Measurements from ENCODE around the gene OVCH1. TPM values are rescaled to one million over a fixed set of nuclear protein-coding genes. Genes with fewer than 3 reads are reported as not detected.

Gene OVCH1
- total RNA-seq, 2 experiments from 2014 or later = not detected

DNA sequence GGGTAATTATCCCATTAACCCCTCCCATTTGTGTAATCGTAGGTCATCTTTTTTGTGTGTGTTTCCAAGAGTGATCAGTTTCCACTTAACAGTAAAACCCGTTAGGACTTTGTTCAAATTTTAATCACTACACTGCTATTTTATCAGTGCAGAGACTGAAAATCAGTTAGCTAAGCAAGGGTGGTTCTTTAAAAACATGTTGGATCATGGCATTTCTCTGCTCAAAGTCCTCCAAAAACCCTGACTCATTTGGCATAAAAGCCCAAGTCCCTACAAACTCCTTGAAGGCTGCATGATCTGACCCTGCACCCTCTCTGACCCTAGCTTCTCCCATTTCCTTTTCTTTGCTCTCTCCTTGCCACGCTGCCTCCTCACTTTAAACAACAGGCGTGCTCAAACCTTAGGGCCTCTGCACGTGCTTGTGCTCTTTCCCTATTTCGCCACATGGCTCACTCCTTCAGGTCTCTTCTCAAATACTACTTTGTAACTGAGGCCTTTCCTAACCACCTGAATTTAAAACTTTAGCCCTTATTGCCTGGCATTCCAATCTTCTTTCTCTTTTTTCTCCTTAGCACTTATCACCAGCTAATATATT lies 13.2 kb upstream of the OVCH1 start:
- CTCF ChIA-PET (ENCODE audit: unreplicated experiment) = no interaction called here
- Histone ChIP-seq H3K9me3 (ENCODE audit: low read length) (no peaks in the 10 kb centered on the region), H4K20me1 (ENCODE audit: insufficient read depth, low read length) (no peaks in the 10 kb centered on the region), H3K4me3 (ENCODE audit: low read depth, low read length, poor library complexity, severe bottlenecking) (no peak overlapping the region), H3K9me2 (ENCODE audit: insufficient read depth, low read length) (no peaks in the 10 kb centered on the region), H2AFZ (ENCODE audit: low read length) (no peak overlapping the region), H3K4me2 (ENCODE audit: low read length) (no peak overlapping the region), H3K27ac (ENCODE audit: low read depth, low read length, poor library complexity, severe bottlenecking) (no peak overlapping the region), H3K79me2 (ENCODE audit: insufficient read depth, low read depth, low read length) (no peaks in the 10 kb centered on the region), H3K4me1 (ENCODE audit: insufficient read depth, low read length, poor library complexity, severe bottlenecking) (no peaks in the 10 kb centered on the region), H3K36me3 (ENCODE audit: insufficient read depth, low read length) (no peaks in the 10 kb centered on the region)
- no TSS peak for BruUV-seq (replicated peaks)
- POLR2A ChIA-PET = interaction anchor here (0.7 to 1.2 kb wide), 2 partner anchors 18 to 442 kb away, joined by 3 read pairs; no protein-coding TSS in a partner anchor
- TF ChIP-seq EZH2phosphoT487 (IDR thresholded peaks at IDR 0.05; ENCODE audit: borderline replicate concordance, low read depth, low read length) = no peak
- TF ChIP-seq, protein P1, sequence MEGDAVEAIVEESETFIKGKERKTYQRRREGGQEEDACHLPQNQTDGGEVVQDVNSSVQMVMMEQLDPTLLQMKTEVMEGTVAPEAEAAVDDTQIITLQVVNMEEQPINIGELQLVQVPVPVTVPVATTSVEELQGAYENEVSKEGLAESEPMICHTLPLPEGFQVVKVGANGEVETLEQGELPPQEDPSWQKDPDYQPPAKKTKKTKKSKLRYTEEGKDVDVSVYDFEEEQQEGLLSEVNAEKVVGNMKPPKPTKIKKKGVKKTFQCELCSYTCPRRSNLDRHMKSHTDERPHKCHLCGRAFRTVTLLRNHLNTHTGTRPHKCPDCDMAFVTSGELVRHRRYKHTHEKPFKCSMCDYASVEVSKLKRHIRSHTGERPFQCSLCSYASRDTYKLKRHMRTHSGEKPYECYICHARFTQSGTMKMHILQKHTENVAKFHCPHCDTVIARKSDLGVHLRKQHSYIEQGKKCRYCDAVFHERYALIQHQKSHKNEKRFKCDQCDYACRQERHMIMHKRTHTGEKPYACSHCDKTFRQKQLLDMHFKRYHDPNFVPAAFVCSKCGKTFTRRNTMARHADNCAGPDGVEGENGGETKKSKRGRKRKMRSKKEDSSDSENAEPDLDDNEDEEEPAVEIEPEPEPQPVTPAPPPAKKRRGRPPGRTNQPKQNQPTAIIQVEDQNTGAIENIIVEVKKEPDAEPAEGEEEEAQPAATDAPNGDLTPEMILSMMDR (conservative IDR thresholded peaks at IDR 0.05; ENCODE audit: low read length) = no peak
- intact Hi-C loops (cut with micrococcal nuclease; ENCODE audit: unreplicated experiment) = no loop called here
- DNase-seq (ENCODE audit: low spot score) = no peak

DNA sequence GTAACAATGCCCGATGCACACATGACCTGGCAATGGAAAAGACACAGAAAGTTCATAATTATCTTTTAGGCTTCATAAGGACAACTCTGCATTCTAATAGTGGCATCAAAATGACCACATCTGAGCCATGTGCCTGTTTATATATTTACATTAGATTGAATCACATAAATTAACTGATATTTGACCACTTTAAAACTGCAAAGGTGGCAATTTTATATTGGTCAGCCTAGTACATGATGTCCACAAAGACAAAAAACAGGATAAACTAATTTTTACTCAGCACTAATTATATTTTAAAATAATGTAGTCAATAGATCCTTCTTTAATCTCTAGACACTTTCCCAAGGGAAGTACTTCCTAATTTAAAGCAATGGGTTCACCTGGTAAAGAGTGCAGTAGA lies 12.0 kb upstream of the OVCH1 start:
- H3K27ac ChIP-seq (ENCODE audit: low read depth, low read length, poor library complexity, severe bottlenecking) = no peak overlapping the region
- TF ChIP-seq, protein P1 (conservative IDR thresholded peaks at IDR 0.05; ENCODE audit: low read length) = no peak
- no peak for TF ChIP-seq EZH2phosphoT487 (IDR thresholded peaks at IDR 0.05; ENCODE audit: borderline replicate concordance, low read depth, low read length)
- no peaks in the 10 kb centered on the region for H3K4me1 ChIP-seq (ENCODE audit: insufficient read depth, low read length, poor library complexity, severe bottlenecking)
- no peak overlapping the region for H3K4me3 ChIP-seq (ENCODE audit: low read depth, low read length, poor library complexity, severe bottlenecking)
- ChIA-PET POLR2A (no interaction called here), CTCF (ENCODE audit: unreplicated experiment) (no interaction called here)
- H3K9me2 ChIP-seq (ENCODE audit: insufficient read depth, low read length) = no peaks in the 10 kb centered on the region
- intact Hi-C loops (cut with micrococcal nuclease; ENCODE audit: unreplicated experiment) = no loop called here
- H3K4me2 ChIP-seq (ENCODE audit: low read length) = no peak overlapping the region
- no peaks in the 10 kb centered on the region for H4K20me1 ChIP-seq (ENCODE audit: insufficient read depth, low read length)
- no peaks in the 10 kb centered on the region for H3K36me3 ChIP-seq (ENCODE audit: insufficient read depth, low read length)
- BruUV-seq (replicated peaks) = no TSS peak
- H2AFZ ChIP-seq (ENCODE audit: low read length) = no peak overlapping the region
- H3K9me3 ChIP-seq (ENCODE audit: low read length) = no peaks in the 10 kb centered on the region
- DNase-seq (ENCODE audit: low spot score) = no peak
- no peaks in the 10 kb centered on the region for H3K79me2 ChIP-seq (ENCODE audit: insufficient read depth, low read depth, low read length)

DNA sequence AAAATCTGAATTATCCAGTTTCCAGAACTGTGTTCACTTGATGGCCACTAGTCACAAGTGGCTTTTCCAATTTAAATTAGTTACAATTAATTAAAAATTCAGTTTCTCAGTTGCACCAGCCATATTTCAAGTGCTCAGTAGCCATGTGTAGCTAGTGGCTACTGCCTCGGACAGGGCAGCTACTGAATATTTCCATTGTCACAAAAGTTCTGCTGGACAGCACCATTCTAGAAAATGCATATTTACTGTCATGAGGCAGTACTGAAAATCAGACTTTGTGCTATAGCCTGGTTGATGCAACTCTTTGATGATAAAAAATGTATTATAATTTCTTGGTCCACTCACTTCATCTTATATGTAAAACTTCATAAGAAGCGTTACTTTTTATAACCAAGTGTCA lies 11.5 kb upstream of the OVCH1 start:
- POLR2A ChIA-PET = no interaction called here
- DNase-seq (ENCODE audit: low spot score) = no peak
- Histone ChIP-seq H4K20me1 (ENCODE audit: insufficient read depth, low read length) (no peaks in the 10 kb centered on the region), H2AFZ (ENCODE audit: low read length) (no peak overlapping the region), H3K27ac (ENCODE audit: low read depth, low read length, poor library complexity, severe bottlenecking) (no peak overlapping the region), H3K4me1 (ENCODE audit: insufficient read depth, low read length, poor library complexity, severe bottlenecking) (no peaks in the 10 kb centered on the region), H3K79me2 (ENCODE audit: insufficient read depth, low read depth, low read length) (no peaks in the 10 kb centered on the region), H3K4me3 (ENCODE audit: low read depth, low read length, poor library complexity, severe bottlenecking) (no peak overlapping the region), H3K9me3 (ENCODE audit: low read length) (no peaks in the 10 kb centered on the region), H3K9me2 (ENCODE audit: insufficient read depth, low read length) (no peaks in the 10 kb centered on the region), H3K36me3 (ENCODE audit: insufficient read depth, low read length) (no peaks in the 10 kb centered on the region), H3K4me2 (ENCODE audit: low read length) (no peak overlapping the region)
- intact Hi-C loops (cut with micrococcal nuclease; ENCODE audit: unreplicated experiment) = no loop called here
- CTCF ChIA-PET (ENCODE audit: unreplicated experiment) = interaction anchor here (1.1 kb wide), 1 partner anchor 26 kb away, joined by 3 read pairs; no protein-coding TSS in a partner anchor
- no peak for TF ChIP-seq EZH2phosphoT487 (IDR thresholded peaks at IDR 0.05; ENCODE audit: borderline replicate concordance, low read depth, low read length)
- TF ChIP-seq, protein P1 (conservative IDR thresholded peaks at IDR 0.05; ENCODE audit: low read length) = no peak
- BruUV-seq (replicated peaks) = no TSS peak
